HG03460 (cell line): ENCODE measurements around the gene TNFSF9.
"Not testable (repeated sequence)": the region's sequence is repeated elsewhere in the genome, so short reads cannot be mapped to it uniquely, and the experiment has no call there.

Experiments used
- ATAC-seq: cut with Tn5 transposase; IDR thresholded peaks from one replicate; pipeline ENCODE4 v1.9.1; 2021; ENCODE audit not compliant: unreplicated experiment

The TNFSF9 gene

GRCh38 chr19:6503407-6504201, 27.2 kb upstream of the TNFSF9 start:
- ATAC-seq = no peak

GRCh38 chr19:6508028-6508771, 22.6 kb upstream of the TNFSF9 start:
- not testable (repeated sequence) for ATAC-seq

GRCh38 chr19:6509118-6509971, 21.5 kb upstream of the TNFSF9 start:
- no peak for ATAC-seq

GRCh38 chr19:6510618-6511017, 20.2 kb upstream of the TNFSF9 start:
- no peak for ATAC-seq

- ATAC-seq = no peak
Observed at GRCh38 chr19:6514089-6514488, 16.7 kb upstream of the TNFSF9 start.

- ATAC-seq = no peak
Observed at GRCh38 chr19:6514926-6515544, 15.8 kb upstream of the TNFSF9 start.

- peak; percentile 34 for ATAC-seq
Observed at GRCh38 chr19:6516018-6516658, 14.7 kb upstream of the TNFSF9 start.

- ATAC-seq = peak; percentile 41
Observed at GRCh38 chr19:6516659-6517291, 14.1 kb upstream of the TNFSF9 start.

- ATAC-seq = no peak
Observed at GRCh38 chr19:6518145-6518911, 12.5 kb upstream of the TNFSF9 start.

- ATAC-seq = no peak
Observed at GRCh38 chr19:6519289-6519688, 11.5 kb upstream of the TNFSF9 start.

- ATAC-seq = peak; percentile 40
Observed at GRCh38 chr19:6521718-6522646, 8.8 kb upstream of the TNFSF9 start.

- no peak for ATAC-seq
Observed at GRCh38 chr19:6522712-6523111, 8.1 kb upstream of the TNFSF9 start.

- ATAC-seq = no peak
Observed at GRCh38 chr19:6524311-6524710, 6.5 kb upstream of the TNFSF9 start.

- peak; percentile 39 for ATAC-seq
Observed at GRCh38 chr19:6527893-6528543, 2.8 kb upstream of the TNFSF9 start.

- peak; percentile 18 for ATAC-seq
Observed at GRCh38 chr19:6528544-6529121, 2.2 kb upstream of the TNFSF9 start.

- no peak for ATAC-seq
Observed at GRCh38 chr19:6529351-6529750, 1.5 kb upstream of the TNFSF9 start.

GRCh38 chr19:6529937-6530385, 865 bp upstream of the TNFSF9 start:
- no peak for ATAC-seq
